GM21447 (cell line): ENCODE results near the gene UBXN11.
A peak's percentile ranks its signal among the peaks of the same experiment; 100 is the strongest.
"Not testable (repeated sequence)": the region's sequence is repeated elsewhere in the genome, so short reads cannot be mapped to it uniquely, and the experiment has no call there.

Source experiments
- ATAC-seq: cut with Tn5 transposase; IDR thresholded peaks from one replicate; pipeline ENCODE4 v1.9.1; 2021; ENCODE audit not compliant: unreplicated experiment

UBXN11 gene

DNA sequence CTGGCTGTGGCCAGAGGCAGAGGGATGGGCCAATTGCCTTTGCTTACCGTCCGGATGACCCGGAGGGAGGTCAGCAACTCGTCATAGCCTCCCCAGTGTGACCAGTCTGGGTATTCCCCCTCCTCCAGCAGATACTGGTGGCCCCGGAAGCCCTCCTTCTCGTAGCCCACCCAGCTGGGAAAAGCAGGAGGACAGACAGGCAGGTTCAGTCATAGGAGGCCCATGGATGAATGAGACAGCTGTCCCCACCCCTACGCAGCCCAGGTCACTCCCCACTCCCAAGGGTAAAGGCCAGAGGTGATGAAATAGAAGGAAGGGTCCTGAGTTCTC, 30.7 kb upstream of the UBXN11 start:
- no peak for ATAC-seq

DNA sequence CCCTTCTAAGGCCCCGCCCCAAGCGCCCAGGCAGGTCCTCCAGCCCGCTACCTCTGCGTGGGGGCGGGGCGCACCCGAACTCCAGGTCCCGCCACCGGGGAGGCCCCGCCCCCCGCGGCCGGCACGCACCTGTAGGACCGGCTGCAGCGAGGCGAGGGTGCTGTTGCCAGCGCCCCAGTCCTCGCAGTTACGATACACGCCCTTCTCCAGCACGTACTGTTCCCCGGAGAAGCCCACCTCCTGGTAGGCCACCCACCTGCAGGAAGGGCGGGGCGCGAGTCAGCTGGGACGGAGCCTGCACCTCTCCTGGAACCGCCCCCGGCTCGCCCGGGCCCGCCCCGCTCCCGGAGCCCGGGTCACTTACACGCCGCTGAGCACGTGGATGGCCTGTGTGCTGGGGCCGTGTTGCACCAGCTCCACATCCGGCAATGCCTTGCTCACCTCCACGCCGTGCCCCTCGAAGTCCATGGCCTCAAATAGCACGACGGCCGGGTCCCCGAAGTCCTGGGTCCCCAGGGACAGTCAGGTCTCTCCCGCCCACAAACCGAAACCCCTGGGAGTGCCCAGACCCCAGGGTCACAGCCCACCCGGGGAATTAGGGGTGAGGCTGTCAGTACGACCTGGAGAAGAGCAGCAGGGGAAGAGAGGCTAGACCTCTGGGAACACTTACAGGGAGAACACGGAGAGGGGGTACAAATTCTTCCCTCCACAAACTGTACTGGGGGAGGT, 30.2 kb upstream of the UBXN11 start:
- no peak for ATAC-seq

DNA sequence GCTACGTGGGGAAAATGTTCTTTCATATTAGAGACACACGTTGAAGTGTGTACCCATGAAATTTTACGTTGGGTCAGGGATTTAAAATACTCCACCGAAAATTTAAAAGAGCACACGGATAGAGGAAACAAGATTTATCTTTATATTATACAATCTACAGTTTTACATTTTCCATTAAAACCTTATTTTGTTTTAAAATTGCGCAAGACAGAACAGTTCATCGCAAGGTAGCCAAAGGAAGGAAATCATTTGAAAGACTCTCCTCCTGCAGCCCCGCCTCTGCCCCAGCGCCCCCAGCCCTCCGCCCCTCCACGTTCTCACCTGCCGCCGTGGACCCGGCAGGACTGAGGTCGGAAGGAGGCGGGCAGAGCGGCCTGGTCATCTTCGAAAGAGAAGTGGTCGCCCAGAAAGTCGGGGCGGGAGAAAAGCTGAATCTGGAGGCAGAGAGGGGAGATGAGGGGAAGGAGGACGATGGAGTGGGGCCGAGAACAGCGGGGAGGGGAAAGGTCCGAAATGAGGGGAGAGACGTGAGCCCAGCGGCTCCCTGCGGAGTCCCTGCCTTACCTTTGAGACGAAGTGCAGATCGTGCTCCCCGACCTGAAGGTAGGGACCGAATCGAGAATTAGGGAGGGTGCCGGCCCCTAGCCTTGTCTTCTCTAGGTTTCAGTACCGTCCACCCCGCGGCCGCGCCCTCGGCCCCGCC, 29.5 kb upstream of the UBXN11 start:
- ATAC-seq = no peak

DNA sequence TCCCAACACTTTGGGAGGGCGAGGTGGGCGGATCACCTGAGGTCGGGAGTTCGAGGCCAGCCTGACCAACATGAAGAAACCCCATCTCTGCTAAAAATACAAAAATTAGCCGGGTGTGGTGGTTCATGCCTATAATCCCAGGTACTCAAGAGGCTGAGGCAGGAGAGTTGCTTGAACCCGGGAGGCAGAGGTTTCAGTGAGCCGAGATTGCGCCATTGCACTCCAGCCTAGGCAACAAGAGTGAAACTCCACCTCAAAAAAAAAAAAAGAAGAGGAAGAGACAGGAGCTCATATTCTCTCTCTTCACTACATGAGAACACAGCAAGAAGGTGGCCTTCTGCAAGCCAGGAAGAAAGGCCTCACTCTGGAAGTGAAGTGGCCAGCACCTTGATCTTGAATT, 26.9 kb upstream of the UBXN11 start:
- ATAC-seq = not testable (repeated sequence)

DNA sequence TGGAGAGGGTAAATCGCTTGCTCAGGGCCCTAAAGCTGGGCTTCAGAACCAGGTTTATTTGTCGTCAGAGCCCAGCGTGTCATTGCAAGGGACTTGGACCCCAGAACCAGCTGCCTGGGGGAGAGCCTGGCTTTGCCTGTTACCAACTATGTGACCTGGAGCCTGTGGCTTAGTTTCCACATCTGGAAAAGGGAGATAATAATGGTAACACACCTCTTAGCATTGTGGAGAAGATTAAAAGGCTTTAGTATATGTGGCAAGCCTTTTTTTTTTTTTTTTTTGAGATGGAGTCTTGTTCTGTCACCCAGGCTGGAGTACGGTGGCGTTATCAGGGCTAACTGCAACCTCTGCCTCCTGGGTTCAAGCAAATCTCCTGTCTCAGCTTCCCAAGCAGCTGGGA, 23.8 kb upstream of the UBXN11 start:
- no peak for ATAC-seq

DNA sequence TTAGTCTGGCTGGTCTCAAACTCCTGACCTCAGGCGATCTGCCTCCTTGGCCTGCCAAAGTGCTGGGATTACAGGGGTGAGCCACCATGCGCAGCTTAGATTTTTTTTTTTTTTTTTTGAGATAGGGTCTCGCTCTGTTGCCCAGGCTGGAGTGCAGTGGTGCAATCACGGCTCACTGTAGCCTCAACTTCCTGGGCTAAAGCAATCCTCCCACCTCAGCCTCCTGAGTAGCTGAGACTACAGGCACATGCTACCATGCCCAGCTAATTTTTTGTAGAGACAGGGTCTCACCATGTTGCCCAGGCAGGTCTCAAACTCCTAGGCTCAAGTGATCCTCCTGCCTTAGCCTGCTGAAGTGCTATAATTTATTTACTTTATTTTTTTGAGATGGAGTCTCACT, 22.9 kb upstream of the UBXN11 start:
- not testable (repeated sequence) for ATAC-seq

DNA sequence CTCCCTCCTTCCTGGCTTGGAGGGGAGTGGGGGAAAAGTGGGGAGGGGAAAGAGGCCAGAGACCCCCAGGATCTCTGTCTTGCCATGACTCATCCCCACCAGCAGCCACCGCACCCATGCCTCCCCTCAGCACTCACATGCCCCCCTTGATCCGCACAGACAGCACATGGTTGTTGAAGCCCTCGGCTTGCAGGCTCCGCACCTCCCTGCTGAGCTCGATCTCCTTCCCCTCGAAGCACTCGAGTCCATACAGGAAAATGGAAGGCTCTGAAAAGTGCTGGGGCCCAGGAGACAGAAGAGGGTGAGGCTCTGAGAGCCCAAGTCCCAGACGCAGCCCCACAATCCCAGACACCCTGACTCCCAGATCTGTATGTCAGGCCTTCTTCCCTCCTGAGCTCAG, 22.2 kb upstream of the UBXN11 start:
- ATAC-seq = no peak

DNA sequence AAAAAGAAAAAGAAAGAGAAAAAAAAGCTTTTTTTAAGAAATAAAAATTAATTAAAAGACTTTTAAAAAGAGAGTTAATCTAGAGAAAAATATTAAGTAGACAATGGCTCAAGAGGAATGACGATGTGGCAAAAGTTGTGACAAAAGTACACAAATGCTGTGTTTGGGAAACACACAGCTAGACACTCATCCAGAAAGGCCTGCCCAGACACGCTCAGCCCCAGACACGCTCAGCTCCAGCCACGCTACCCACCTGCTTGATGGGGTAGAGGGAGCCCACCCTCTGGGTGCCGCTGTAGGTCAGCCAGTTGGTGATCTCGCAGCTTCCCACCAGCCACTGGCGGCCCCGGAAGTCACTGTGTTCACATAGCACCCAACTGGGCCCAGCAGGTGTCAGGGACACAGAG, 21.5 kb upstream of the UBXN11 start:
- ATAC-seq = no peak

DNA sequence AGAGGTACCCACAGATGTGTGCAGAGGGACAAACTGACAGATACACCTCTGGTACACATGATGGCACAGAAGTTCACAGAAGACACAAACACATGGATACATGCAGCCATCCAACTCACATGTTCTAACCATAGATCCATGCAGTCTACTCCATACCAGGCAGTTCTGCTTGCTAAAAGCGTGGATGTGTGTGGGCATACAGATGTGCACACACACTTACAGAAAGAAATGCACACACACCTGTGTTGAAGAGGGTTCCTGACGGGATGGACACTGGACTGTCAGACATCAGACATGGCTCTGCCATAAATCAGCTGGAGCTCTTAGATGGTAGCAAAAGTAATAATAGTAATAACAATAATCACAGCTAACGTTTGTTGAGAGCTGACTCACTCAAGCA, 18.1 kb upstream of the UBXN11 start:
- ATAC-seq = no peak

DNA sequence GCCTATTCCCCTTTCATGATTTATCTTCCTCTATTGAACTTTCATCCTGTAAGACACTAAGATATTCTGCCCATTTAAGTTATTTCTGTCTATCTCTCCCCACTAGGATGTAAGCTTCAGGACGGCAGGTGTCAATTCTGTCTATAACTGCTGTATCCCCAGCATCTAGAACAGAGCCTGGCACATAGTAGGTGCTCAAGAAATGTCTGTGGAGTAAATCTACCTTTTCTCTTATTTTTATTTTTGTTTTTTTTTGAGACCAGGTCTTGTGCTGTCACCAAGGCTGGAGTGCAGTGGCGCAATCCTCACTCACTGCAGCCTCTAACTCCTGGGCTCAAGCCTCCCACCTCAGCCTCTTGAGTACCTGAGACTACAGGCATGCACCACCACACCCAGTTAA, 16.9 kb upstream of the UBXN11 start:
- no peak for ATAC-seq

DNA sequence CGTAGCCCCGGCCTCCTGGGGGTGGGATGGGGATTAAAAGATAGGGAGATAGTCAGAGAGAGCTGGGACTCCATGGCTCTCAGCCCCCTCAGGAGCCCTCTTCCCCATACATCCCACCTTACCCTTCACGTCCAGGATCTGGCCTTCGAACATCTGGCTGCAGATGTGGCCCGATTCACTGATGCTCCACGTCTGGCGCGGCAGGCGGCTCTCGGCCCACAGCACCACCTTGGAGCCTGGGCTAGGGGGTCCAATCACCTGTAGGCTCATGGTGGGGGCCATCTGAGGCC, 15.6 kb upstream of the UBXN11 start:
- no peak for ATAC-seq

DNA sequence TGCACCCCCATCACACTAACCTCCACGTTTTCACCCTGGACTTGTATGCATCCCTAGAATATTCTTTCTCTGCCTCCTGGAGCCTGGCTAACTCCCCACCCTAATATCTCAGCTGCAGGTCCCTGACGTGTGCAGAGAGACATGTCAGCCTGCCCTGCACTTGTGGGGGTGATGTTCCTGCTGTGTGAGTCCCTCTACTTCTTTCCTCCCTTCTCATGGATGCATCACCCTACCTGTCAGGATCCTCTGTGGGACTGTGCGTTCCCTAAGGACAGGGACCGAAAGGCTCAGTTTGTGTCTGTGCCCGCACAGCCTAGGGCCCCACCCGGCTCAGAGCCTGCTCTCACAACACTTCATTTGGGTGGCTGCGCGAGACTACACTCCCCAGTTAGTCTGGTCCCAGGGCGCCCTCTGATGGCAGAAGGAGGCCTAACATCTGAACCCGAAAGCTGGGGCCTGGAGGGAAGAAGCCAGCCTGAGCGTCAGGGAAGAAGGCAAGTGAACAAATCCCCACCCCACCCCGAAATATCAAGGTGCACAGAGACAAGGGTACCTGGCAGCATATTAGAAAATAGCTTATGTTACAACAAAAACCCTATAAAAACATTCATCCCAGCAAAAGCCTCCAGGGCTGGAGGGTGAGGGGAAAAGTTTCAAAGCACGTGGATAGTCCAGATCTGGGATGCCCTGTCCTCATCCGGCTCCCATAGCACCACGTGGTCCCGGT, 15.0 kb upstream of the UBXN11 start:
- ATAC-seq = peak; percentile 36

DNA sequence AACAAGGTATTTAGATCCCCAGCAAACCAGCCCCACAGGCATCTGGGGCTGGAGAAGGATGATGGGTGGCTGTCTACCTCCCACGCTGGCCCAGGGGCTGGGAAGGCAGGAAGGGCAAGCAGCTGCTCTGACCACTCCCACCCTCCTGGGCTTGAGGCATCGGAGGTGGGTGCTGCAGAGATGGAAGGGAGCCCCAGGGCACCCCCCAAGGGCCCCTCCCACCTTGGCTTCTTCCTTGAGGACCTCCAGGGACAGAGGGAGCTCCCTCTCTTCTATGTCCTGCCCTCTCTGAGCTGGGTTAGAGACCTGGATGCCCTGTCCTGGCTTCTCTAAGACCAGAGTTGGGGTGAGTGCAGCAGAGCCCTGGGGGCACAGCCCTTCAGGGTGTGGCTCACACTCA, 14.5 kb upstream of the UBXN11 start:
- no peak for ATAC-seq

DNA sequence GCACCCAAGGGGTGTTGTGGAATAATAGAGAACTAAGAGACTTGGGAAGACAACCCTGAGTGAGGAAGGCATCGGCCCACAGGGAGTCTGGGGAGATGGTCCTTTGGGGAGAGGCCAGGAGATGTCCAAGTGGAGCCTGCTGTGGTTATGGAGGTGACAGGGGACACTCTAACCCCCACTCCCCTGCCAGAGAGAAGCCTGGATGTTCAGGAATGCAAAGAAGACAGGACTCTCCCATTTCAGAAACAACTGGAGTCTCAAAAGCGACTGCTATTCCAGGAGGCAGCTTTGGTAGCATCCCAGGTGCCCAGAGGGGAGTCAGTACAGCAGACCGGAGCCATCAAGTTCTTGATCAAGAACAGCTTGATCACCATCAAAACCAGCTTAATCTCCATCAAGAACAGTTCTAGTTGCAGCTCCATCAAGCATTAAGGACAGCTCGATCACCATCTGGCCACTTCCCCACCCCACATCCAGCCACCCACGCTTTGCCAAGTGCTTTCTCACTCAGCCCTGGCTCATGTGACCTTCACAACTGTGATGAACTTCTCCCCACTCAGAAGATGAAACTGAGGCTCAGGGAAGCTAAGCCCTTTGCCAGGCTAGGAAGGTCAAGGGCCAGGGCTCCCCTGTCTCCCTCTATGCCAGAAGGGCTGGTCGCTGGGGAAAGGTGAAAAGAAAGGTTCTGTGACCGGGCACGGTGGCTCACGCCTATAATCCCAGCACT, 12.1 kb upstream of the UBXN11 start:
- ATAC-seq = peak; percentile 26

DNA sequence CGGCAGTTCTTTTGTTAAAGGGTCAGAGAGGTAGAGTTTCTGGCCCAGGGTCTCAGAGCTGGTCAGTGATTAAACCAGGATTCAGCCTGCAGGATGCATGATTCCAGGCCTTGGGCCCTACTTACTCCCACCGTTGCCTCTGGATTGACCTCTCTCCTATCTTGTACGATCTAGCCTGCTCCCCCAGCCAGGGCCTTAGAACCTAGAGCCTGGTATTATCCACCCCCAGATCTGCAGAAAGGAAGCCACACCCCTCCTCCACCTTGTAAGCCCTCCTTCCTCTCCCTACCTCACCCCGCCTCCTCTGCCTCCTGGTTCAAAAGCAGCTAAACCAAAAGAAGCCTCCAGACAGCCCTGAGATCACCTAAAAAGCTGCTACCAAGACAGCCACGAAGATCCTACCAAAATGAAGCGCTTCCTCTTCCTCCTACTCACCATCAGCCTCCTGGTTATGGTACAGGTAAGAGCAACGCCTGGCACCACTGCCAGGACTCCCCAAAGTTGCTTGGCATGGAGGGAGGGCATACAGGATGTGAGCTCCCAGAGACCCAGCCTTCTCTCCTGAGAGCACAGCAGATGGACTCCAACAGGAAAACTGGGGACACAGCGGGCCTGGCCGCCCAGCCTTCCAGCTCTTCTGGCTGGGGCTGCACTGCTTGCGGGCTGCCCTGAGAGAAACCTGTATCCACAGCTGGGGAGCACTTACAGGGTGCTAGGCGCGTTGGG, 11.3 kb upstream of the UBXN11 start, which contains the start of gene CD52:
TSS of gene CD52 (plus strand) at position 347 of the 726 bp plus-strand sequence. CDS start at position 407, 60 bp downstream.
- ATAC-seq = peak; percentile 39

DNA sequence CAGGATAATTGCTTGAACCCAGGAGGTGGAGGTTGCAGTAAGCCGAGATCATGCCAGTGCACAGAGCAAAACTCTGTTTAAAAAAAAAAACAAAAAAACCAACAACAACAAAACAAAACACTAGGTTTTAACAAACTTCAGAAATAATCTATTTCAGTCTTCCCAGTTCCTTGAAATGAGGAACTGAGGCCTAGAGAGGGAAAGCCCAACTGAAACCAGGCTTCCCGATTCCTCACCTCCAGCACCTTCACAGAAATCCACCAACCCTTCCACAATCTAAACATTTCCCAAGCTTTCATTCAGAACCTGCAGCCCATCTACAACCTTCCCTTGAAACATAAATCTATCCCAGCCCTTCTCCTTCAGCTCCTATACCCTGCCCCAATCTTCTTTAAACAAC, 10.7 kb upstream of the UBXN11 start:
- ATAC-seq = no peak

DNA sequence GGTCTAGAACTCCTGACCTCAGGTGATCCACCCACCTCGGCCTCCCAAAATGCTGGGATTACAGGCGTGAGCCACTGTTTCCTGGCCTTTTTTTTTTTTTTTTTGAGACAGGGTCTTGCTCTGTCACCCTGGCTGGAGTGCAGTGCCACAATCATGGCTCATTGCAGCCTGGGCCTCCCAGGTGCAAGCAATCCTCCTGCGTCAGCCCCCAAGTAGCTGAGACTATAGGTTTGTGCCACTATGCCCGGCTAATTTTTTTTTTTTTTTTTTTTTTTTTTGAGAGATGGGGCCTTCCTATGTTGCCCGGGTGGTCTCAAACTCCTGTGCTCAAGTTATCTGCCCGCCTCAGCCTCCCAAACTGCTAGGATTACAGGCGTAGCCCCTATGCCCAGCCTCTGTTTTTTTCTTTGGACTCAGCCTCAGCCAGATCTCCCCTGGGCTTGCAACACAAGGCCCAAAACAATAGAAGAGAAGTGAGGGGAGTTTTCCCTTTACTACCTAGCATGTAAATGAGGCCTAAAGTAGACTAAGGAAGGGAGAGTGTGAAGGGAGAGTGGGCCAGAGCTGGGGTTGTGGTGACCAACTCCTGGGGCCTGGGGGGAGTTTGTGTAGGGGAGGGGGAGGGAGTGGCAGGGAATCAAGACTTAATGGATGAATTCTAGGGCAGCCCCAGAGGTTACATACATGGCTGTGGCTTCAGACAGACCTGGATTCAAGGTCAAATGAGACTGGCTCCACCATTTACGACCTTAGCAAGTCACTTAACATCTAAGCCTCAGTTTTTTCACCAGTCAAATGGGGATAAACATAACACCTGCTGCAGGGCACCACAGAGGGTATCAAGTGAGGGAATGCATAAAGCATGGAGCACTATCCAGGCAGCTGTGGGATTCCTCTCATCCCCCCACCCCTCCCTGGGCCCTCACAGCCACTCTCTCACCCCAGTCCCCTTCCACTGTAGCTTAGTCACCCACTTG, 9.7 kb upstream of the UBXN11 start:
- no peak for ATAC-seq

DNA sequence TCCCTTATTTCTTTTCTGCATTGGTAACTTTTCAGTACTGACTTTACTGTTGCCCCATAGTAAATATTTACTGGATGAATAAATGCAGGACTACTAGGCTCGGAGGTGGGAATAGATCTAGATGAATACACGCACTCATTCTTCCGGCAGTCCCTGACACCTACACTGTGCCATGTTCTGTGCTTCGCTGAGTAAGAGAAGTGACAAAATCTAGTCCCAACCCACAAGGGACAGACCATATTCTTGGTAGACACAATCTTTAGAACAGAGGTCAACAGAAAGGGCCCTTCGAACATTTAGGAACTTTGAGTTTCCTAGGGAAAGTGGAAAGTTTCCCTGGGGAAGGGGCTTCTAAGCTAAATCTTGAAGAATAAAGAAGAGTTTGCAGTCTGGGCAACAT, 8.1 kb upstream of the UBXN11 start:
- no peak for ATAC-seq

DNA sequence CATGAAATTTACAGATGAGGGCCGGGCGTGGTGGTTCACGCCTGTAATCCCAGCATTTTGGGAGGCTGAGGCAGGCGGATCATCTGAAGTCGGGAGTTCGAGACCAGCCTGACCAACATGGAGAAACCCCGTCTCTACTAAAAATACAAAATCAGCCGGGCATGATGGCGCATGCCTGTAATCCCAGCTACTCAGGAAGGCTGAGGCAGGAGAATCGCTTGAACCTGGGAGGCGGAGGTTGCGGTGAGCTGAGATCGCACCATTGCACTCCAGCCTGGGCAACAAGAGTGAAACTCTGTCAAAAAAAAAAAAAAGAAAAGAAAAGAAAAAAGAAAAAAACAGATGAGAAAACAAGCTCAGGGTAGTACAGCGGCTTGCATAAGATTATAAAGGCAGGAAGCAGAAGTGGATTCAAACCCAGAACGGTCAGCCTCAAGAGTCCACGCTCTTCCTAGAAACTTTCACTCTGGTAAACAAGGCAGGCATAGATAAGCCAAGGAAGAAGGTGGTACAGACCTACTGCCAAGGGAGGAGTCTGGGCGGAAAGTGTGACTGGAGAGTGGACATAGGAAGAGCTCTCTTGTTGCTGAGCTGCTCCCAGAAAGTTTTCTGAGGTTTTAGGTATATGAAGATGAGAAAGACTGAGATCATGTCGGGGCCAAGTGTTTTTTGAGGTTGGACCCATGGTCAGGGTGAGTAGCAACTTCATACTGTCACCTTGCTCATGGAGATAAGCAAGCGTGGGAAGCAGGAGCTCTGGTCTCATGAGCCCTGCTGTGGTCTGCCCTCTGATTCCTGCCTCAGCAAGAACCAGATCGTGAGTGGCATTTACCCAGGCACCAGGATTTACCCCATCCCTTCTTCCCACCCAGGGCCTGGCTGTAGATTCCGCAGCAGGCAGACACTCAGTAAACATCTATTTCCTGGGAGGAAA, 1.8 kb upstream of the UBXN11 start:
- not testable (repeated sequence) for ATAC-seq
